Endometrial microvascular endothelial cells (primary cell): ENCODE measurements around the gene RNF186. TPM values are rescaled to one million over a fixed set of nuclear protein-coding genes. Genes with fewer than 3 reads are reported as not detected.
"Not testable (repeated sequence)": the region's sequence is repeated elsewhere in the genome, so short reads cannot be mapped to it uniquely, and the experiment has no call there.

ENCODE experiments used
- in situ Hi-C: cut with HindIII; loops from 2 replicates; pipeline ENCODE4 v1.10.0; 2017; ENCODE audit warnings: low sequenced_read_pairs, low pct_unique_long_range_greater_than_20kb; ENCODE audit errors: inconsistent ontology term
- total RNA-seq: library from RNA; depleted of rRNA; stranded (reverse); fragments of >200 nt; gene quantifications from one replicate; pipeline ENCODE4 v1.2.3, GENCODE V29; 2015; ENCODE audit errors: inconsistent ontology term

RNF186 gene
- total RNA-seq, 1 donor from 2014 or later = not detected

- in situ Hi-C loops = no loop called here
Measured at GRCh38 chr1:19799230-19800075, 15.6 kb downstream of the RNF186 start, which contains the start of gene TMCO4. TMCO4 (minus strand) TSS chr1:19799916; CDS start chr1:19780758, 19,158 bp downstream.

DNA sequence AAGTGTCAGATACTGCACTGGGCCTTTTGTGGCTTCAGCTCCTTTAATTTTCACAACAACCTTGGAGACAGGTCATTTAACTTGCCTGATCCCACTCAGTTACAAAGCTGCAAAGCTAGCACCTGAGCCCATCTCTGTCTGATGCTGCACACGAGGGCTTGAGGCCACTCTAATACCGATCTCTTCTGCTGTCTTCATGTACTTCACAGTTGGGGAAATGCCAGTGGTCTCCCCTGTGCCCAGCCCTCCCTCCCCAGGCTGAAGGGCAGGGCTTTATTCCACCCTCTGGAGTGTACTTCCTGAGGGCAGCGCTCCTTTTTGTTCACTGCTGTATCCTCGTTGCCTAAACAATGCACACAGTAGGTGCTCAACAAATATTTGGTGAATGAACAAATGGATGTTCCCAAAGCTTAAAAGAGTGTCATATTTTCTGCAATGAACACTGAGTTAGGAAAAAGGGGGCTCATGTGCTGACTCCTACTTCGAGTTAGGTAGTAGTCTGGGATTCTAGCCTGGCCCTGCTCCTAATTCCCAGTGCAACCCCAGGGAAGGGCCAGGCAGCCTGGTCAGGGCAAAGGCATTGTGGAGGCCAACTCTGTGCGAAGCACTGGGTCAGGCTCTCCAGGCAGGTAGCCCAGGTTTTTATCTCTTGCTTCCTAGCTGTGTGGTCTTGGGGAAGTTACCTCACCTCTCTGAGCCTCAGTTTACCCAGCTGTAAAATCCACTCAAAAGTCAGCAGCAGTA lies 16.4 kb downstream of the RNF186 start:
- in situ Hi-C loops = no loop called here

DNA sequence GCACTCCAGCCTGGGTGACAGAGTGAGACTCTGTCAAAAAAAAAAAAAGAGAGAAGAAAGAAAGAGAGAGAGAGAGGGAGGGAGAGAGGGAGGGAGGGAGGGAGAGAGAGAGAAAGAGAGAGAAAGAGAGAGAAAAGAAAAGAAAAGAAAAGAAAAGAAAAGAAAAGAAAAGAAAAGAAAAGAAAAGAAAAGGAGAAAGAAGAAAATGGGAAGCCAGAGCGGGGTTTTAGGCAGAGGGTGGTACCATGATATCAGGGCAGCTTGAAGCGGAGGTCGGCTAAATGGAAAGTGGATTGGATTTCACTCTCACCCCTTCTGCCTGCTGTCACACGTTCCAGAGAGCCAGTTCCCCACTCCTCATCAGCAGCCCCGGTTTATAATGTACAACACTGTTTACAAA lies 17.3 kb downstream of the RNF186 start:
- in situ Hi-C loops = no loop called here

DNA sequence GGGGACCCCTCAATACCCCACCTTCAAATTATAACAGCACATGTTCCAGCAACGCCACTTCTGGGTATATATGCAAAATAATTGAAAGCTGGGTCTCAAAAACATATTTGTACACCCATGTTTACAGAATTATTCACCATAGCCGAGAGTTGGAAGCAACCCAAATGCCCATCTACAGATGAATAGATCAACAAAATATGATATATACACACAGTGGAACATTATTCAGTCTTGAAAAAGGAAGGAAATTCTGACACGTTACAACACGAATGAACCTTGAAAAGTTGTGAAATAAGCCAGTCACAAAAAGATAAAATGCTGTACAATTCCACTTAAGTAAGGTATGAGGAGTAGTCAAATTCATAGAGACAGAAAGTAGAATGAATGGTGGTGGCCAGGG lies 20.5 kb downstream of the RNF186 start:
- in situ Hi-C loops = no loop called here

GRCh38 chr1:19793360-19794046 lies 21.6 kb downstream of the RNF186 start:
- in situ Hi-C loops = no loop called here

GRCh38 chr1:19792237-19793002 lies 22.7 kb downstream of the RNF186 start:
- in situ Hi-C loops = no loop called here

DNA sequence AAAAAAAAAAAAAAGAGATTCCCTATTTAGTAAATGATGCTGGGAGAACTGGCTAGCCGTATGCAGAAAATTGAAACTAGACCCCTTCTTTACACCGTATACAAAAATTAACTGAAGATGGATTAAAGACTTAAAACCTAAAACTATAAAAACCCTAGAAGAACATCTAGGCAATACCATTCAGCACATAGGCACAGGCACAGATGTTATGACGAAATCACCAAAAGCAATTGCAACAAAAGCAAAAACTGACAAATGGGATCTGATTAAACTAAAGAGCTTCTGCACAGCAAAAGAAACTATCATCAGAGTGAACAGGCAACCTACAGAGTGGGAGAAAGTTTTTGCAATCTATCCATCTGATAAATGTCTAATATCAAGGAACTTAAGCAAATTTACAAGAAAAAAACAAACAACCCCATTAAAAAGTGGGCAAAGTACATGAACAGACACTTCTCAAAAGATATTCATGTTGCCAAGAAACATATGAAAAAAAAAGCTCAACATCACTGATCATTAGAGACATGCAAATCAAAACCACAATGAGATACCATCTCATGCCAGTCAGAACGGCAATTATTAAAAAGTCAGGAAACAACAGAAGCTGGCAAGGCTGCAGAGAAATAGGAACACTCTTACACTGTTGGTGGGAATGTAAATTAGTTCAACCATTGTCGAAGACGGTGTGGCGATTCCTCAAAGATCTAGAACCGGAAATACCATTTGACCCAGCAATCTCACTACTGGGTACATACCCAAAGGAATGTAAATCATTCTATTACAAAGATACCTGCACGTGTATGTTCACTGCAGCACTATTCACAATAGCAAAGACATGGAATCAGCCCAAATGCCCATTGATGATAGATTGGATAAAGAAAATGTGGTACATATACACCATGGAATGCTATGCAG lies 24.8 kb downstream of the RNF186 start:
- in situ Hi-C loops = not testable (repeated sequence)

DNA sequence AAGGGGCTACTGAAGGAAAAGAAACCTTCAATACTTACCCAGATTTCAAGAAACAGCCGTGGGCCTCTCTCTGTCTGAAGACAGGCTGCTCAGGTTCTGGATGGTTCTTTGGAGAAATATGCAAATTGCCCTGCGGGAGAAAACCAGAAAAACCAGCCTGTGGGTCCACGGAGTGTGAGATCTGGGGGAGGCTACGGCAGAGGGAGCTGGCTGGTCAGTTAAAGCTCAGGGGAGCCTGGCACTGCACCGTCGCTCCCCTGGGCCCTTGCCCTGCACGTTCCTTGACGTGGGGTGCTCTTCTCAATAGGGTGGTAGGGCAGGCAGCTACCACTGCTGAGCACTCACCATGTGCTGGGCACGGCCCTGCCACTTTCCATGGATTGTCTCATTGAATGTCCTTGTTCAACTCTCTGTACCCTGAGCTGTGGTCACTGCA lies 28.1 kb downstream of the RNF186 start:
- in situ Hi-C loops = no loop called here

- in situ Hi-C loops = no loop called here
Measured at GRCh38 chr1:19785660-19786059, 29.4 kb downstream of the RNF186 start.

DNA sequence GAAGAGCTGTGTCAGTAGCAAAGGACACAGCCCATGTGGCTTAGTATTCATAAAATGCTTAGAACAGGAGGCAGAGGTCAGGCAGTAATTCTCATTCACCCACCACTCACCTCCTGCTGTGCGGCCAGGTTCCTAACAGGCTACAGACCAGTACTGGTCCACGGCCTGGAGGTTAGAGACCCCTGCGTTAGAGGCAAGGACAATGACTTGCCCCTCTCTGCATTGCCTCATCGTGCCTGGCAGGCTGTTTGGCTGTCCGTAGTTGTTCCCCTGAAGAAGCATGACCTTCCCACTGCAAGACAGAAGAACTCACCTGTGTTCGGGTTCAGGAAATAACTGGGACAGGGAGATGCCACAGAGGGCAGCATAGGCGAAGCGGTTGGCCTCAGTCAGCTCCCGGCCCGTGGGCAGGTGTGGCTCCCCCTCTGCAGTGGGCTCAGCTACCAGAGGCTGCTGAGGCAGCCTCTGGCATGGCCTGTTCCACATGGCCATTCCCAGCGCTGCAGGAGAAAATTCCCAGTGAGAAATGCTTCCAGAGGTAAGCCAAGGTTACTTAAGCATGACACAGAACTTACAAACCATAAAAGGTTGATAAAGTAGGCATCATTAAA lies 34.7 kb downstream of the RNF186 start:
- in situ Hi-C loops = no loop called here

DNA sequence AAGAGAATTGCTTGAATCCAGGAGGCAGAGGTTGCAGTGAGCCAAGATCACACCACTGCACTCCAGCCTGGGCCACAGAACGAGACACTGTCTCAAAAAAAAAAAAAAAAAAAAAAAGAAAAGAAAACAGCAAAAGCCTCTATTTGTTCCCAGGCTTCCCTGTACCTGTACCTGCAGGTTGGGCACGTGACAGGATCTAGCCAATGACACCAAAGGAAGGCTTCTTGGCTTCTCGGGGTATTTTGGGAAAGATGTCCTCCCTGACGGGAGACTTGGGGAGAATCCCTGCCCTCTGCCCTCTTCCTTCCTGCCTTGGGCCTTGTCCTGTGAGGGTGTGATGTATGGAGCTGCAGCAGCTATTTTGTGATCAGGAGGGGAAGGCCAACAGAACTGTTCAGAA lies 38.1 kb downstream of the RNF186 start:
- in situ Hi-C loops = no loop called here

GRCh38 chr1:19776287-19776686 lies 38.8 kb downstream of the RNF186 start:
- in situ Hi-C loops = no loop called here

DNA sequence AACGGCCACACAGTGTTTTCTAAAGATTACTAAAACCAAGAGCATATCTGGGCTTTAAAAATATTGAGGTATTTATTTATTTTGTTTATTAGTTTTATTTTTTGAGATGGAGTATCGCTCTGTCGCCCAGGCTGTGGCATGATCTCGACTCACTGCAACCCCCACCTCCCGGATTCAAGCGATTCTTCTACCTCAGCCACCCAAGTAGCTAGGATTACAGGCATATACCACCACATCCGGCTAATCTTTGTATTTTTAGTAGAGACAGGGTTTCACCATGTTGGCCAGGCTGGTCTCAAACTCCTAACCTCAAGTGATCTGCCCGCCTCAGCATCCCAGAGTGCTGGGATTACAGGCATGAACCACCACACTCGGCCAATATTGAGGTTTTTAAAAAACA lies 39.3 kb downstream of the RNF186 start:
- in situ Hi-C loops = no loop called here

- in situ Hi-C loops = no loop called here
Measured at GRCh38 chr1:19775317-19775716, 39.8 kb downstream of the RNF186 start.

DNA sequence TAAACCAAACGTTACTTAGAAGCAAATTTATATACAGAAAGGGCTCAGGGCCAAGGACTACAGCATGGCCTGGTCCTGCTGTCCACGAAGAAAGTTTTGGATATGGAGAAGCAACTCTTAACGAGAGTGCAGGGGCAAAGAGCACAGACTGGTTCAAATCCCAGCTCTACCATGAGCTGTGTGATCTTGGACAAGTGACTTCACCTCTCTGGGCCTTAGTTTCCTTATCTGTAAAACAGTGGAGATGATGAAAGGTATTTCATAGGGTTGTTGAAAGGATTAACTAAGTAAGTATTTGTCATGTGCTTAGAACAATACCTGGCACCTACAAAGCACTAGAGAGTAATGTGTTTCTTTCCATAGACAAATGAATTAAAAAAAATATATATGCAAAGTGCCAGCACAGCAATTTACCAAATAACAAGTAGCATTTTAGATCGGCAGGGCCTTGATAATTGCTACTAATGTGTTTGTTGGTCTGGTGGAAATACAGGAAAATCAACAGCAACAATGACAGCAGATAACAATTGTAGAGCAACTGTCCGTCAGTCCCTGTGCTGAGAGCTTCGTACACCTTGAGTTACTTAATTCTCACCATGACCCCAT lies 40.8 kb downstream of the RNF186 start:
- in situ Hi-C loops = no loop called here

GRCh38 chr1:19773485-19773884 lies 41.6 kb downstream of the RNF186 start:
- in situ Hi-C loops = no loop called here

DNA sequence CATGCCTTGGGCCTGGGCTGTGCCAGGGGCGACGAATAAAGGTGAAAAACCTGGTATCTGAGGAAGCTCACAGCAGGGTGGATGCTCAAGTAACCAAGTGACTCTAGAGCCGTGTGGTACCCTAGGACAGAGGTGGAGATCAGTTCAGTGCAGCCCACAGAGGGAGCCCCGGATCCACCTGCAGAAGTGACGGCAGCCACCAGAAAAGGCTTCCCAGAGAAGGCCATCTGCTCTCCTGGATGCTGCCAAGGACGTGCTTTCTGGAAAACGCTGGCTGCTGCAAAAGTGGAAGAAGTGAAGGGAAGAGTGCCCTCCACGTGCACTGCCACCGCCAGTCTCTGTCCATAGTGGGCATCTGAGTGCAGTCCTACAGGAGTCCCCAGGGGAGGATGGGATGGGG lies 43.0 kb downstream of the RNF186 start:
- in situ Hi-C loops = no loop called here
